SHP77 (cell line): ENCODE results near the gene C19orf67.
A peak's percentile ranks its signal among the peaks of the same experiment; 100 is the strongest.

Experiments
- DNase-seq, 2 experiments: peaks; one replicate each; lab custom pipeline; 2025; lab: John Stamatoyannopoulos, UW

C19orf67 gene

DNA sequence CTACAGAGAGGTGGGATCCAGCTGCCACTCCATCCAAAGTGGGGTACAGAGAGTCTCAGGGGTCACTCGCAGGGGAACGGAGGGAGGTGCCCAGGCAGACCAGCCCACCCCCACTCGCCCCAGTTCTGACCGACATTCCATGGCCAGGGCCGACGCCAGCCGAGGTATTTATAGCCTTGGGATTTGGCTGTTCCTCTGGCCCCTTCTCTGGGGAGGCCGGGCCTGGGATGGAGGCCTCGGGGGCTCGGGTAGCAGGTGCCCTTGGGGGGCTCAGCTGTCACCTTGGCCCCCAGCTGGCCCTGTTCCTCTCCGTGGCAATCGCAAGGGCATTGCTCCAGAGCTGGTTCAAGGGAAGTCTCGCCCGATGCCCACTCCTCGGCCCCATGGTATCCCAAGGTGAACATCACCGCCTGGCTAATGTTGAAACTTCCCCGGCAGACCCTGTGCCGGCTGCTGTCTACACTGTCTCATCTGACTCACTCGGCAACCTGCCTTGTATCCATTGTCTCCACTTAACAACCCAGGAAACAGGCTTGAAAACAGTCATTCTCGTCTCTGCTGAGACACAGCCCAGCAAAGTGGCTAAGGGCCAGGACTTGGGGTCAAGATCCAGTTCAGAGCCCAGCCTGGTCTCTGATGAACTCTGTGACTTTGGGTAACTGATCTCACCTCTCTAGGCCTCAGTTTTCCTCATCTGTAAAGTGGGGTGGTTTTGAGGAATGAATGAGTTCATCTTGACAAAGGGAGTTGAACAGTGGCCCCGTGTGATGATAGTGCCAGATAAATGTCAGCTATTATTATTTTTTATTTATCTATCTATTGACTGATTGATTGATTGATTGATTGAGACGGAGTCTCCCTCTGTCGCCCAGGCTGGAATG is 22.2 kb upstream of the C19orf67 start:
- no peak for DNase-seq

DNA sequence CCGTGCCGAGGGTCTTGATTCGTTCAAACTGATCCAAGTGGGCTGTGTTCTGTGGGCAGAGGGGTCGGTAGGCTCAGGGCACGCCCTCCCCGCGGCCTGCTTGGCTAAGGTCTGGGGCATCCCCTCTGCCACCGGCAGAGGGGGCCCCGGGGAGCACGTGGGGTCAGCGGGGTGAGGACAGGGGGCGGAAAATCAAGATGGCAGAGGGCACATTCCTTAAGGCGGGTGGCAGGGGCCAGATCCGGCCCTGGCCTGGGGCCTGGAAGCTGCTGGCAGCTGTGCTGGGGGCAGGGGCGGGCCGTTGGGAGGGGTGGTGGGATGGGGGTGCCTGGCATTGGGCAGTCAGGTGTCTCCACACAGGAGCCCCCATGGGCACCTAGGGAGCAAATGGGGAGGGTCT is 21.3 kb upstream of the C19orf67 start:
- no peak for DNase-seq

DNA sequence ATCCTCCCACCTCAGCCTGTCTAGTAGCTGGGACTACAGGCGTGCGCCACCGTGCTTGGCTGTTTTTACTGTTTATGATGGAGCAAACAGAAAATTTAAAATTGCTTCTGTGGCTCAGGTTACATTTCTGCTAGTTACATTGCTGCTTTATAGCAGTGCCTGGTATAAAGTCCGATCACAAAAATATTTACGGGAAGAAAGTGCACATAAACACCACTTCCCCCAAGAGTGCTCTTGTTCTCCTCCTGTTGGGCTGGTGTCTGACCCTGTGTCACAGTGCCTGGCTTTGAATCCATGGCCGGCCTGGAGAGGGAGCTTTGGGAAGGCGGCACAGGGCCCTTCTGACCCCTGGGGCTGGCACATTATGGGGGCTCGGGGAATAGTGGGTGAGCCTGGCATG is 20.1 kb upstream of the C19orf67 start:
- no peak for DNase-seq

DNA sequence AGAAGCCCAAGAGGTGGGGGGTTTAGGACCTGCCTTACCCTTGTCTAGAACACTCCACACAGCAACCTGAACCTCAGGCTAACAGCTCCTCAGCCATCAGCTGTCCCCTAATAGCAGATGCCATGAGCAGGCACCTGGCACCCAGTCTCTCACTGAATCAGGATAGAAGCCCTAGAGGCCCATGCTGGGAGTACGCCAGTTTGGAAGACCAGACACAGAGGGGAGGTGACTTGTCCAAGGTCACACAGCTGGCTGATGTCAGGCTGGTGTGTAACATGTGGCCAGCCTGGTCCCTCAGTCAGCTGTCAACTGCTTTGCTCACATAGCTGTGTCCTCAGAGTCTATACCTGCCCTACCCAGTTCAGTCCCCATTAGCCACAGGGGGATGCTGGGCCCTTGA is 17.7 kb upstream of the C19orf67 start:
- no peak for DNase-seq

DNA sequence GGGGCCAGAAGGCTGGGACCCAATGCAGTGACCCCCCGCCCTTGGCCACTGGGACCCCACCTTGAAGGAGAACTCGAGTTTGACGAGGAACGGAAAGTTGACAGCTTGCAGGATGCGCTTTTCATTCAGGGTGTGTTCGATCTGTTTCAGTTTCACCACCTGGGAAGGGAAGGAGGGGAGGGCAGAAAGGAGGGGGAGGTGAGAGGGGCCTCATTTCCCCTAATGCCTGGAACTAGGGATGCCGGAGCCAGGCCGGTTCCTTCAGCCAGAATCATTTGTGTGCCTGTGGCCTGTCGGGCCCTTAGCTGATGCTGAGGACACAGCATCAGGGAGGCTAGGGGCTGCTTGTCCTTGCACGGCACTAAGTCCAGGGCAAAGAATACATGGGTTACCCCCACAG is 17.2 kb upstream of the C19orf67 start:
- DNase-seq = no peak

DNA sequence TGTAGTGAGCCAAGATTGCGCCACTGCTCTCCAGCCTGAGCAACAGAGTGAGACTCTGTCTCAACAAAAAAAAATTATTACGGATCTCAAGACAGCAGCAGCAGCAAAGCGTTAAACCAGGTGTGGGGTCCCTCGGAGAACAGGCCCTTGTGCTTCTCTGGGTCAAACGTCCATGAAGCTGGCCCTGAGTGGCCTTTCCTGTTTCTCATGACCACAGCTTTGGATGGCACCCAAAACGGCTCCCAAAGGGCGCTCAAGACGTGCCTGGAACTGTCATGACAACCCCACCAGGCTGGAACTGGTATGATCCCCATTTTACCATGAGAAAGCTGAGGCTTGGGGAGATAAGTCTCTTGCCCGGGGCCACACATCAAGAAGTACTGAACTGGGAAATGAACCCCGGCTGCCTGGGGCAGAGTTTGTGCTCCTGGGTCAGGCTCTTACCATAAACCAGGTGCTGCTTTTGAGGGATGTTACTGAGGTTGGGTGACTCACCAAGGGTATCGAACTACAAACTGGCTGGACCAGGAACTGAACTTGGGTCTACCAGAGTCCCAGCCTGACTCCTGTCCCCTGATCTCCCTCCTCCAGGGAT is 16.6 kb upstream of the C19orf67 start:
- no peak for DNase-seq

DNA sequence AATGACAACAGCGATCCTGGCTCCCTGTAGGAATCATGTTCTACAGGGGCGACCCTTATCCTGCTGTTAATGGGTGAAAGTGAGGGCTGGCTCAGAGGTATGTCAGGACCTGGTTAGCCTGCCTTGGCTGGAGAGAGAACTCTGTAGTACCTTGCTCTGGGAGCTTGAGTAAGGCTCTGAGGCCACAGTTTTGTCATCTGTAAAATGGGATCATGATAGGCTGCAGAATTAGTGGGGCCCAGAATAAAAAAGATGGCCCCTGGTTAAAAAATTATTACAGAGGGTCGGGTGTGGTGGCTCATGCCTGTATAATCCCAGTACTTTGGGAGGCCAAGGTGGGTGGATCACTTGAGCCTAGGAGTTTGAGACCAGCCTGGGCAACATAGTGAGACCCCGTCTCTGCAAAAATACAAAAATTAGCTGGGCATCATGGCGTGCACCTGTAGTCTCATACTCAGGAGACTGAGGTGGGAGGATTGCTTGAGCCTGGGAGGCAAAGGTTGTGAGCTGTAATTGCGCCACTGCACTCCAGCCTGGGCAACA is 15.5 kb upstream of the C19orf67 start:
- DNase-seq = no peak

DNA sequence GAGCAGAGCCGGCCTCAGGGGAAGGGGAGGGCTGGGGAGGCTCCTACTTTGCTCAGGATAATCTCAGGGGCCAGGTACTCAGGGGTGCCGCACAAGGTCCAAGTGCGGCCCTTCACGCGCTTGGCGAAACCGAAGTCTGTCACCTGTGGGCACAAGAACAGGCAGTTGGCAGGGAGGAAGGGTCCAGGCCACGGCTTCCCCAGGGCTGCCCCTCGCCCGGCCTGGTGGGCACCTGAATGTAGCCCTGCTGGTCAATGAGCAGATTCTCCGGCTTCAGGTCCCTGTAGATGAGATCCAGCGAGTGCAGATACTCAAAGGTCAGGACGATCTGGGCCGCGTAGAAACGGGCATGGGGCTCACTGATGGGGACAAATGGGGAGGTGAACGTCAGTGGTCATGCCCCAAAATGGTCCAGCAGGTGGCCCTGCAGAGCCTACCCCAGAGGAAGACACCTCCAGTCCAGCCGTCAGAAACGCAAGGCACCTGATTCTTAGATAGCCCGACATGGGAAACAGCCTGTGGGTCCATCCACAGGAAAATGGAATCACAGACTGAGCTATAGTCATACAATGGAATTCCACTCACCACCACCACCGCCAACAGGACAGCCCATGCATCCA is 12.1 kb upstream of the C19orf67 start:
- DNase-seq = no peak

DNA sequence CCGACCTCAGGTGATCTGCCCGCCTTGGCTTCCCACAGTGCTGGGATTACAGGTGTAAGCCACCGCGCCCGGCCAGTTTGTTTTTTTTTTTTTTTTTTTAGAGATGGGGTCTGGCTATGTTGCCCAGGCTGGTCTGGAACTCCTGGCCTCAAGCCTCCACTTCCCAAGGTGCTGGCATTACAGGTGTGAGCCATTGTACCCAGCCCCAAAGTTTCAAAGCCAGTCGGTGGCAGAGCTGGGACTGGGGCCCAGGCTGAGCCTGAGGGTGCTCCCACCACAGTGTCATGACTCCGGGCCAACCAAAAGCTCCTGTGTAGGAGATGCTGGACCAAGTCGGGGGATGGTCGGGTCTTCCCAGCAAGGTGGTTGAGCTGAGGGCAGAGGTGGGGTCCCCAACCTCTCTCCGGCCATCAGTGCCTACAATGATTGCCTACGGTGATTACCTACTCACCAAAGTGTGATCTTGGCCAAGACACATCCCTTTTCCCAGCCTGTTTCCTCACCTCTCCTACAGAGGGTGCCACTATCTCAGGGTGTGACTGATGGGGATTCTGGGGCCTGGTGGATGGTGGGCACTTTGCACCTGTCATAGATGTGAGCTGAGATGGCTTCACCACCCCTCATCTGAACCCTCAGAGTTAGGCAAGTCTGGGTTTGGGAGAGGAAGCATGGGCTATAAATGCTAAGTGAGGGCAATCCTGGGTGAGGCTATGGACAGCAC is 10.8 kb upstream of the C19orf67 start:
- DNase-seq = no peak

DNA sequence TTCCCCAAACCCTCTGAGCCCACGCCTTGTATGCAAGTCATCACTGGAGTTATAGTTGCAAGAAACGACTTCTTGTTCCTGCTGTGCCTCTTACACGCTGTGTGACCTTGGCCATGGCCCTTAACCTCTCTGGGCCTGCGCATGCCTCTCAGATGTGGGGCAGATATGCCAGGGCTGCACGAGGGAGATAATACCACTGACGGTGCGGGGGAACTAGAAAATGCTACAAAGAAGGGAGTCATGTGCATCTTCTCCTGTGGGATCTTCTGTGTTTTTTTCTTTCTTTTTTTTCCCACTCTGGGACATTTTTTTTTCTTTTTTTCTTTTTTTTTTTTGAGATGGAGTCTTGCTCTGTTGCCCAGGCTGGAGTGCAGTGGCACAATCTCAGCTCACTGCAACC is 9.3 kb upstream of the C19orf67 start:
- no peak for DNase-seq

DNA sequence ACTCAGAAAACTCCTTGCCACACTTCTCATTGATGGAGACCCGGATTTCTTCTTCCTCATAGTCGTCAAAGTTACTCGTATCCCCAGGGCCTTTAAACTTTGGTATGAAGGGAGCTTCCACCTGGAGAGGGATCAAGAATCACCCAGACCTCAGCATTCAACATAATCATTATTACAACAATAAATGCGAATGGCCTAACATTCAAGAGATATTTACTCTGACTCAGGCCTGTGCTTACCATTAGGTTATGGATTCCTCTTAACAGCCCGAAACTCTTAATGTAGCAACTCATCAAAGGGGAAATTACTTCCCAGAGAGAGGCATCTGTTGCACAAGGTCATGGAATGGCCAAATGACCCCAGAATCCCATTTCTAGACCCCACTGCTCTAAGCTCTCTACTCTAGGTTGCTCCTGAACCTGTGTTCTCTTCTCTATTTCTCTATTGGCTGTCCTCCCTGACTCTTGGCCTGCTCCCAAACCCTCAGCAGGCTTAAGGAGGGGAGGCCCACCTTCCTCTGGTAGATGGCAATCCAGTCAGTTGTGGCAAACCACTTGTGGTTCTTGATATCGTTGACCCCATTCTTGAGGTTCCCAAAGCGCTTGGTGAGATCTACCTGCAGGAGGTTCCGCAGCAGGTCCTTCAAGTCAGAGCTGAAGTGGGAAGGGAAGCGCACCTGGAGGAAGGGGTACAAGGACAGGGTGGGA is 7.7 kb upstream of the C19orf67 start:
- no peak for DNase-seq

DNA sequence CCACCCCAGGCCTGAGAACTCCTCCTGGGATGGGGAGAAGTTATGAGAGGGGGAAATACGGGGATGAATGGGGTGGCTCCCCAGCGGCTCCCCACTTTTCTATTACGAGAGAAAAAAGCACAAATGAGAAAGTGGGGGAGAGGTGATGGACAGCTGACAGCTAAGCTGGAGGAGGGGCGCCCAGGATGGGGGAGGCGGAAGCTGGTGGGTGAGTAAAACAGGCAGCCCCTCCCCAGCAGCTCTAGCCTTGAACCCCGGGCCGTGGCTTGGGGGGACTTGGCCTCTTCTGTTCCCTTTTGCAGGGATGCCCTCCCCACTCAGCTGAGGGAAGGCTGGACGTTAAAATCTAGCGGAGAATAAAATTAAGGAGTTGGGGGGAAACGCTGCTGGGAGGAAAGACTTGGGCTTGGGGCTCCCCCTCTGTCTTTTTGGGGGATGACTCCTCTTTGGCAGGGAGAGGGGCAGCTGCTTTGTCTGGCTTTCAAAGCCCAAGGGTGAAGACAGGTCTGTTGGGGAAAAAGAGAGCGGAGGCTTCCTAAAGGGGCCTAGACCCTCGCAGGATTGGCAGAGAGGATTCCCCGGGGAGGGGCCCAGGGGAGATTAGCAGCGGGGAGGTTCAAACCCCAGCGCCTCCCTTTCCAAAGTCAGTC is 6.4 kb upstream of the C19orf67 start:
- no peak for DNase-seq

DNA sequence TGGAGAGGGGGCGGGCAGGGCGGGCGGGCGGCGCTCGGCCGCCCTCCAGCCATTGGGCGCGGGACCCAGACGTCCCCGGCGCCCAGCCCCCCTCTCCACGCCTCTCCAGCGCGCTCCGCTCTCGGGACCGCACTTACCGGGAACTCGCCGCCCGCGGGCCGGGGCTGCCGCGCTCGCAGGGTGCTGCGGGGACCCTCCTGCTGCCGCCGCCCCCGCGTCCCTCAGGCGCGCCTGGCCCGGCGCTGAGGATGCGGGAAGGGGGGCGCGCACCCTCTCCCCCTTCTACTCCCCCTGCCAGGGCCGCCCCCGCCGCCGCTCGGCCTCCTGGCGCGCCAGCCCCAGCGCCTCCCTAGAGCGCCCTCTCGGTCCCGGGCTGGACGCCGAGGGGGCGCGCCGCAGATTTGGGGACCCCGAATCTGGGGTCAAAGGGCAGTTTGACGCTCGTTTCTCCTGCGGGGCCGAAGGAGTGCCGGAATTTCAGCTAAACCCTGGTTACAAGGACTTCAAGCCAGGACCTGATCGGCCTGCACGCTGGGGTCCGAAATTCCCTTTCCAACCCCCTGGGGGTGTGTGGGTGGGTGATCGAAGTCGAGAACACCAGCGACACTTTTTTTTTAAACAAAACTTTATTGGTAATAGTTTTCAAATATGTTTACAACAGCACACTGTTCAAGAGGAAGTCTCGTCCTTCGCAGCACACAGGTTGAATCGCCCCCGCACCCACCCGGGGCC is 5.7 kb upstream of the C19orf67 start:
- no peak for DNase-seq

DNA sequence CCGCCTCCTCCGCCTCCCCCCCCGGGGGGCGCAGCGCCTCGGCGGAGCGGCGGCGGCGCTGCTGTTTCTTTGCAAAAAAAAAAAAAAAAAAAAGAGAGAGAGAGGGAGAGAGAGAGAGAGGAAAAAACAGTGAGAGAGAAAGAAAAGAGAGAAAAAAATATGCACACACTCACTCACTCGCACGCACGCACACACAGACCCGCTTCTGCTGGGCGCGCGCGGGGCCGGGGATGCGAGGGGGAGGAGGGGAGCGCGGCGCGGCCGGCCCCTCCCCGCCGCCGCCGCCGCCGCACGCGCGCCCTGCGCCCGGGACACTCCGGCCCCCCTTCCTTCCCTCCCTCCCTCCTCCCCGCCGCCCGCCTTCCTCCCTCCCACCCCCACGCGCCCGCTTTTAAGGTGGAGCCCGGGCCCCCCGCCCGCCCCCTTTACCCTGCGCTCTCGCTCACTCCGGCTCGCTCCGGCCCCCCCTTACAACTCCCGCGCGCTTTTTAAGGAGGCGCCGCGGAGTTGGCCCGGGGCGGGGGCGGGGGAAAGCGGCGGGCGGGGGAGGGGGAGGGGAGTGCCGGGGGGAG is 5.0 kb upstream of the C19orf67 start, which contains the start of gene SAMD1:
Gene SAMD1, minus strand, starts transcription at position 243 of the 572 bp plus-strand sequence.
- DNase-seq = peak; percentile 67 to 81

DNA sequence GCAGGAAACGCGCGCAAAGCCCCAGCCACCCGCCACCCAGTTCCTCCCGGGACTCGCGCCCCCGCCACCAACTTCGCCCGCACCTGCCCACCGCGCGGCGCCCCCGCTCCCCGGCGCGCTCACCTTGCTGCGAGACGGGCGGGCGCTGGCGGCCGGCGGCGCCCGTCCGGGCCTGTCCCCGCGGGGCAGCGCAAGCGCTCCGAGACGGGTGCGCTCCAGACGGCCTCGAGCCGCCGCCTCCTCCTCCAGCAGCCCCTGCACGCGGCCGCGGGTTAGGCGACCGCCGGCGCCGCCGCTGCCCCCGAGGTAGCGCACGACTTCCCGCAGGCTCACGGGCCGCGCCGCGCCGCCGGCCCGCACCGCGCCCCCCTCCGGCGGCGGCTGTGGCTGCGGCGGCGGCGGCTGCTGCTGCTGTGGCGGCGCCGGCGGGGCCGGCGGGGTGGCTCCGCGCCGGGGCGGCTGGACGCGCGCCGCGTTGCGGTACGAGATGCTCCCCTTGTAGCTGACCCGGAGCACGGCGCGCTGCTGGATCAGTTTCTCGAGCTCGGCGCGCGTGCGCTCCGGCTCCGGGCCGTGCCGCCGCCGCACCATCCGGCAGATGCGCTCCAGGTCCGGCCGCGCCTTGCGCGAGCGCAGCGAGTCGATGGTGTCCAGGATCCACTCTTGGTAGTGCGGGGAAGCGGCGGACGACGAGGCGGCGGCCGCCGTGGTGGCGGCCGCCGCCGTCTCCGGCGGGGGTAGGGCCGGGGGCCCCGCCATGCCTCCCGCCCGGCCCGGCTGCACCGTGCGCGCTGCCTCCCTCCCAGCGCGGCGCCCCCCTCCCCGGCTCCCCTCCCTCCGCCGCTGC is 4.3 kb upstream of the C19orf67 start:
- peak; percentile 22 to 53 for DNase-seq

DNA sequence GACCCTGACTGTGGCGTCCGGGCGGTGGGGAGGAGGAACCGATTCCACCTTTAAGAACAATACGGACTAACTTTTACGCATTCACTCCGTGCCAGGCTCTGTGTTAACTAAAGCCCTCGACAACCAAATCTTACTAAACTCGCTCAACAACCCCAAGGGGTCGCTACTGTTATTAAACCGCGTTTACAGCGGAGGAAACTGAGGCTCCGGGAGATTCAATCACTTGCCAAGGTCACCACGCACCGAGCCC is 3.8 kb upstream of the C19orf67 start:
- DNase-seq = no peak

DNA sequence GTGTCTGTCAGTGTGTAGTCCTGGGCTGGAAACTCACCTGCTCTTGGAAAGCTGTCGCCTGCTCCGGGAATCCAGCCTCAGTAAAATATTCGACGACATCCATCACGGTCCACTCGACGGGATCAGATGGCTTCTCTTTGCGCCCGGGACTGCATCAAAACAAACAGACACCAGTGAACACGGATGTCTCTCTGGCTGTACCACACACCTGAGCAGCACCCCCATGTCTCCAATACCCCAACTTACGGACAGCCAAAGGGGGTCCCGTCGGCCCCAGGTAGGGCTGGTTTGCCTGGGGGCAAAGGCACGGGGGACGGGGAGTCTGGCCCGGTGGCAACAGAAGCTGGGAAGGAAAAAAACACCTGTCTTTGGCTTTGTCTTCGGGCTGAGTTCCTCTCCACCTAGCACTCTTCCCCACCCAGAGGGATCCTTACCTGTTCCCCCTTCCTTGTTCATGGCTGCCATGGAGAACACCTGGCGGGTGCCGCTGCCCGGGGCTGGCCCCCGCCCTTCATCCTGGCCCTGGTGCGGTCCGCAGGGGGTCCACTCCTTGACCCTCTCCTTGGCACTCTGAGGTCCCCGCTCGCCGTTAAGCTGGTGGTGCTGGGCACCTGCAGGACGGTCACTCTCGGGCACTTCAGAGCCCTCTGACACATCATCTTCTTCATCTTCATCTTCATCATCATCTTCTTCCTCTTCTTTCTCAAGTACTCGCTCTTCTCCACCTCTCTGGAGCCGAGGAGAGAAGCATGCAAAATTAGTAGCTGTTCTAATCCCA is 3.2 kb upstream of the C19orf67 start:
- DNase-seq = no peak

DNA sequence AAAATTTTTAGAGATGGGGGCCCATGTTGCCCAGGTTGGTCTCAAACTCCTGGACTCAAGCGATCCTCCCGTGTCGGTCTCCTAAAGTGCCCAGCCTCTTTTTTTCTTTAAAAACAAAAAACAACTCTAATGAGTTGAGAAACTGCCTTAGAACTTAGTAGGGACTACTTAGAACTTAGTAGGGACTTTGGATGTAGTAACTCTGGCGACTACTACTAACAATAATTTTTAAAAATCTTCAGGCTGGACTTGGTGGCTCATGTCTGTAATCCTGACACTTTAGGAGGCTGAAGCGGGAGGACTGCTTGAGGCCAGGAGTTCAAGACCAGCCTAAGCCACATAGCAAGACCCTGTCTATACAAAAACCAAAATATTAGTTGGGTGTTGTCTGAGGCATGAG is 515 bp upstream of the C19orf67 start:
- no peak for DNase-seq

DNA sequence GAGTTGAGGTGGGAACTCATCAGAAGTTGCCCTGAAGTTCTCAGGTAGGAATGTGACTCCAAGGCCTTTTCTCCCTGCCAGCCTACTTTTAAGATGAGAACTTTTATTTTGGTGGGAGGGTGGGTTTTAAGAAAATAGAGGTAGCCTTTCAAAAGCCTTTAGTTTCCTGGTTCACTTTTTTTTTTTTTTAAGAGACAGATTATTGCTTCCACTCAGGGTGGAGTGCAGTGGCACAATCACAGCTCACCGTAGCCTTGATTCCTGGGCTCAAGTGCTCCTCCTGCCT is 3.0 kb downstream of the C19orf67 start:
- no peak for DNase-seq
